ENCODE measurements around the gene MAP4.

The MAP4 gene

GRCh38 chr3:47872916-47873315 is 143.3 kb downstream of the MAP4 start:
- no peak for DNase-seq (ENCODE audit: low read depth)
- TF ChIP-seq CTCF (IDR thresholded peaks at IDR 0.05; ENCODE audit: insufficient read depth, low read depth, low read length, missing control alignments) = no peak
- no peak overlapping the region for H3K4me3 ChIP-seq (ENCODE audit: low read depth, low read length)

GRCh38 chr3:47871389-47871788 is 144.8 kb downstream of the MAP4 start:
- DNase-seq (ENCODE audit: low read depth) = no peak
- TF ChIP-seq CTCF (IDR thresholded peaks at IDR 0.05; ENCODE audit: insufficient read depth, low read depth, low read length, missing control alignments) = no peak
- H3K4me3 ChIP-seq (ENCODE audit: low read depth, low read length) = no peak overlapping the region

- H3K4me3 ChIP-seq (ENCODE audit: low read depth, low read length) = no peak overlapping the region
- no peak for TF ChIP-seq CTCF (IDR thresholded peaks at IDR 0.05; ENCODE audit: insufficient read depth, low read depth, low read length, missing control alignments)
- DNase-seq (ENCODE audit: low read depth) = no peak
These were observed 145.4 kb downstream of the MAP4 start for GRCh38 chr3:47870702-47871260.

- H3K4me3 ChIP-seq (ENCODE audit: low read depth, low read length) = no peak overlapping the region
- TF ChIP-seq CTCF (IDR thresholded peaks at IDR 0.05; ENCODE audit: insufficient read depth, low read depth, low read length, missing control alignments) = no peak
- DNase-seq (ENCODE audit: low read depth) = no peak
These were observed 146.1 kb downstream of the MAP4 start for GRCh38 chr3:47870156-47870555.

- no peak for TF ChIP-seq CTCF (IDR thresholded peaks at IDR 0.05; ENCODE audit: insufficient read depth, low read depth, low read length, missing control alignments)
- DNase-seq (ENCODE audit: low read depth) = no peak
These were observed 147.9 kb downstream of the MAP4 start for GRCh38 chr3:47868306-47868705.

GRCh38 chr3:47867451-47868044 is 148.7 kb downstream of the MAP4 start:
- no peak for DNase-seq (ENCODE audit: low read depth)
- no peak overlapping the region for H3K4me3 ChIP-seq (ENCODE audit: low read depth, low read length)
- TF ChIP-seq CTCF (IDR thresholded peaks at IDR 0.05; ENCODE audit: insufficient read depth, low read depth, low read length, missing control alignments) = no peak

More at GRCh38 chr3:47868306-47868705, 147.9 kb downstream of the MAP4 start:
- no peak overlapping the region for H3K4me3 ChIP-seq (ENCODE audit: low read depth, low read length)

- TF ChIP-seq CTCF (IDR thresholded peaks at IDR 0.05; ENCODE audit: insufficient read depth, low read depth, low read length, missing control alignments) = no peak
- H3K4me3 ChIP-seq (ENCODE audit: low read depth, low read length) = no peak overlapping the region
- no peak for DNase-seq (ENCODE audit: low read depth)
These were observed 151.0 kb downstream of the MAP4 start for GRCh38 chr3:47865192-47865591.

Measured in GM12865 (cell line).